ENCODE data around the gene RGMA.
"Not testable (repeated sequence)": the region's sequence is repeated elsewhere in the genome, so short reads cannot be mapped to it uniquely, and the experiment has no call there.

Gene RGMA

GRCh38 chr15:93066834-93067648 is 22.0 kb downstream of the RGMA start:
- FAIRE-seq = no peak
- no peak for DNase-seq (ENCODE audit: insufficient read length, low spot score)
- no peak for TF ChIP-seq POLR2A (IDR thresholded peaks at IDR 0.05; ENCODE audit: low read depth, low read length)

DNA sequence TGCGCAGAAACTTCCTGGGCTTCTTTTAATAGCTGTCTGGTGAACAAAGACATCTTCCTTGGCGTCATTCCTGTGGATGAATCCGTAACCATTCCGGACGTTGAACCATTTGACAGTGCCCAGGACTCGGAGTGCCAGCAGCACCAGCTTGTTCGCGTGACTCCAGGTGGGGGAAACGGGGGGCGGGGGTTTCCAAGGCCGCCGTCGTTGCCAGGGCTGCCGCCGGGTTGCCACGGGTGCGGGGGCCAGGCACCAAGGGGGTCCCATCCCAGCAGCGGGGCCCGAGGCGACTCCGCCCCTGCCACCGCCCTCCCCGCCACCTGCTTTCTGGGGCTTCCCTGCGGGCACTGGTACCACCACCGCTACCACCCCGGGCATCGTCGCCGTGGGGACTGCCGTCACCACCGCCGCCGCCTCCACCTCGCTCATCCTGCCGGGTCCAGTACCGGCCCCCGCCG is 22.8 kb downstream of the RGMA start:
- DNase-seq (ENCODE audit: insufficient read length, low spot score) = no peak
- no peak for TF ChIP-seq POLR2A (IDR thresholded peaks at IDR 0.05; ENCODE audit: low read depth, low read length)
- no peak for FAIRE-seq

DNA sequence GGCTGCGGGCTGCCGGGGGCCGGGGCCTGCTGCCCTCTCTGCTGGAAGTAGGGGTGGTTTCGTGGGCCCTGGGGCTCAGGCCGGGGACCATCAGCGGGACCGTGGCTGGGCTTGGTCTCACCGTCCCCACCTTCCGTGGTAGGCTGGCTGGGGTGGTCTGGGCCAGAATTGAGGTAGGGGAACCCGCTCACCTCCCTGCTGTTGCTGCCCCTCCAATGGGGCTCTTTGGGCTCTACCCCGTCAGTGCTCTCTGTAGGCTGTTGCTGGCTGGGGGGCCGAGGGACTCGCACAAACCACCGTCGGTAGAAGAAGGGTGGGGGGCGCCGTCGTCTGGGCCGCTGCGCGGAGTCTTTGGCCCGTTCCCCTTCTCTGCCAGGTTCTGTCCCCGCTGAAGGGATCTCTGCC is 23.4 kb downstream of the RGMA start:
- no peak for DNase-seq (ENCODE audit: insufficient read length, low spot score)
- FAIRE-seq = no peak

DNA sequence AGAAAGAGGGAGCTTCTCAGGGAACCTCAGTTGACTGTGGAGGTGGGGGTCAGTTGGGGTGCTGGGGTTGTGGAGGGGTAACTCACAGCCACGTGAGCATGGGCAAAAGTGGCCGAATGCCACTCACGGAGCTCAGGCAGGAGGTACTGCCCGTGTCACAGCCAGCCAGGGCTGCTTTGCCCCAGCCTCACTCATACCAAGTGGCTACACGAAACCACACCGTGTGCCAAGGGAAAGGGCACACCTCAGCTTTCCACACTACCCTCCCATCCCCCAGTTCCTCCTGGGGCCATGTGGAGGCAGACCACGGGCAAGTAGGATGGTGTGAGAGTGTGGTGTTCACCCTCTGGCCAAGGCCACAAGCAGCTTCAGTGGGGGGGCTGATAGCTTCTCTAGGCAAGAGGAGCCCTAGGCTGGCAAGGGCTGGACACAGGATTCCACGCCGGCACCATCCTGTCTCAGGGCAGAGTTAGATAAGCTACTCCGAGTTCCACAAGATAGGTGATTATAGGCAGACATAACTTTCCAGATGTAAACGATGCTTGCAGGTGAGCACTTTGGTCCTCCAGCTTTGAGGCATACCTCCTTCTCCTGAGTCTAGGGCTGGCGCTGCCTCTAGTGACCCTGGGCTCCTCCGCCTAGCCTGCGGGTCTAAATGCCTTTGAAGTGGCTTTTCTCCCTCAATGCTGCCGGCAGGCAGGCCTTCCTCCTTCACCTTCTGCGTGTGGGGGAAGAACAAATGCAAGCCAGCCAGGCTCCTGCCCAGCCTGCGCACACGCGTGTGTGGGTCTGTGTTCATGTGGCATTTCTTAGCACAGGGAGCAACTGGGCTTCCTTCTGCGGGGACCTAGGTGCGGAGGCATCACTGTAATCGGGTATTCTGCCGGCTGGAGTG is 25.0 kb downstream of the RGMA start:
- DNase-seq (ENCODE audit: insufficient read length, low spot score) (no peak), FAIRE-seq (no peak)
- no peak for TF ChIP-seq POLR2A (IDR thresholded peaks at IDR 0.05; ENCODE audit: low read depth, low read length)

More for the DNA sequence above, 23.4 kb downstream of the RGMA start:
- TF ChIP-seq POLR2A (IDR thresholded peaks at IDR 0.05; ENCODE audit: low read depth, low read length) = no peak

DNA sequence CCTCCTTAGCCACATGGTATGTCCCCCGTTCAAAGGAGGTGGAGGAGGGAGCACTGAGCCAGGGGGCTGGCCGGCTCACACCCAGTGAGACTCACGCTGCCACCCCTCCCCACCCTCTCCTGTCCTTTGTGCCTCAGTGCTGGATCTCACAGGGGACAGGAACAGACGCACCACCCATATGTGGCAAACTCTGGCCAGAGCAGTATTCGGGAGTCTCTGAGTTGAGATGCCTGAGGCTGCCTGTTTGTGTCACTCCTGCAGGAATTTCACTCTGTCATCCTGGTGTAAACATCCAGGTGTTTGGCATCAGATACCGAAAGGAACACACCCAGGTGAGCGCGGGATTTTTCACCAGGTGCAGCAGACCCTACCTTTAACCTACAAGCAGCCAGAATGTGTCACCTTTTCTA is 25.7 kb downstream of the RGMA start:
- FAIRE-seq = no peak
- no peak for DNase-seq (ENCODE audit: insufficient read length, low spot score)
- TF ChIP-seq POLR2A (IDR thresholded peaks at IDR 0.05; ENCODE audit: low read depth, low read length) = no peak

DNA sequence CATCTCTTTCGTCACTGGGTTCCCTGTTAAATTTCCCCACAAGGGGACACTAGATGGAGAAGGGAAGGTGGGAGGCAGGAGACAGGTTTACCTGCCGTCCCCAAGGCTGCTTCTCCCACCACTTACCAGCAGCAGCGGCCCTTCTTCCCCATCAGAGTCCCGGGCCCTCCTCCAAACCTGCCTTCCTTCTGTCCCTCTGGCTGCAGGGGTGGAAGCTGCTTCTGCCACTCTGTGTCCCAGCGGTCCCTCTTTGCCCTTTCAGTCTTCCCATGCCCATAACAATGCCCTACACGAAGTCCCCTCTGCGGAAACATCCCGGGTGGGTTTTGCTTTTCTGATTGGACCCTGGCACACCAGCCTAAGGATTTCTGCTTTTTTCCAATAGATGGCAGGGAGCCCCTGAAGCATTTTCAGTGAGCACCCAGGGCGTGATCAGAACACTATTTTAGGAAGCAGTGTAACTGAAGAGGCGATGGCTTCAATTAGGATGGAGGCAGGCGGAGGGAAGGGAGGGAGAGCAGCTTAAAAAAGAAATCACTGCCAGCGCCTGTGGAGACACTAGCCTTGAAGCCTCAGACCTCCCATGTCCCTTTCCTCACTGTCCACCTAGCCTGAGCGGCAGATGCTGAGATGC is 26.3 kb downstream of the RGMA start:
- FAIRE-seq; DNase-seq (ENCODE audit: insufficient read length, low spot score): not testable (repeated sequence)

DNA sequence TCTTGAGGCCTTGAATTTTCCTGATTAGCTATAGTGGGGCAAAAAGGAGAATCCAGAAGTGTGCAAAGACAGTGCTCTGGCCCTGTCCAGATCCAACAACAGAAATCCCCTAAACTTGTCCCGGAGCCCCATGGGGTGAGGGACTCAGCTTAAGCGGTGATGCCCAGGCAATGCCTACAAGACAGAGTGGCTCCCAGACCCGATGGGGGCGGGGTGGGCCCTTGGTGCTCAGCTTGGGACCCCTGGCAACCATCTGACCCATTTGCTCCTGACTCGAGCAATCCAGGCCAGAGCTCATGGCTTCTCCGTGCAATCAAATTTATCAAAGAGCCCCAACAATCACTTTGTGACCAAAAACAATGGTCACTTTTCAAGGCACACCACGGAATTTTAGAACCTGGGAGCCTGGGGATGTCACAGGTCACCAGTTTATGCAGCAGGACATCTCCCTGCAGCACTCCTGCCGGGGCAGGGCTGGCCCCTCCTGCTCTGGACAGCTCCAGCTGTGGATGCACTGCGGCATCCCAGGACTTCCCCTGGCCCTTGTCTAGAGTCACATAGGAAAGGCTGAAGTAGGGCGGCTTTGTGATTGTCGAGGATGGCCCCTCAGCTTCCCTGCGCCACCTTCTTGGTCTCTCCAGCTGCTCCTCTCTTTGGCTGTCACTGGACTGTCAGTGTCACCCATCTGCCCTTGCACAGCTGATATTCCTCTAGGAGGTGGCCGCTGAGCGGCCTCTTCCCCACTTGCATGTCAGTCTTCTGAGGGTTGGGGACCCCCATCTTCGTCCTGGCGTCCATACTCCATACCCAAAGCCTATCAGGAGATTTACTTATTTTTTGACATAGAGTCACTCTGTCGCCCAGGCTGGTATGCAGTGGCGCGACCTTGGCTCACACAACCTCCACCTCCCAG is 28.4 kb downstream of the RGMA start:
- DNase-seq (ENCODE audit: insufficient read length, low spot score) (no peak), FAIRE-seq (no peak)
- no peak for TF ChIP-seq POLR2A (IDR thresholded peaks at IDR 0.05; ENCODE audit: low read depth, low read length)

GRCh38 chr15:93059442-93059841 is 29.6 kb downstream of the RGMA start:
- TF ChIP-seq POLR2A (IDR thresholded peaks at IDR 0.05; ENCODE audit: low read depth, low read length) = no peak
- no peak for DNase-seq (ENCODE audit: insufficient read length, low spot score)
- FAIRE-seq = no peak

DNA sequence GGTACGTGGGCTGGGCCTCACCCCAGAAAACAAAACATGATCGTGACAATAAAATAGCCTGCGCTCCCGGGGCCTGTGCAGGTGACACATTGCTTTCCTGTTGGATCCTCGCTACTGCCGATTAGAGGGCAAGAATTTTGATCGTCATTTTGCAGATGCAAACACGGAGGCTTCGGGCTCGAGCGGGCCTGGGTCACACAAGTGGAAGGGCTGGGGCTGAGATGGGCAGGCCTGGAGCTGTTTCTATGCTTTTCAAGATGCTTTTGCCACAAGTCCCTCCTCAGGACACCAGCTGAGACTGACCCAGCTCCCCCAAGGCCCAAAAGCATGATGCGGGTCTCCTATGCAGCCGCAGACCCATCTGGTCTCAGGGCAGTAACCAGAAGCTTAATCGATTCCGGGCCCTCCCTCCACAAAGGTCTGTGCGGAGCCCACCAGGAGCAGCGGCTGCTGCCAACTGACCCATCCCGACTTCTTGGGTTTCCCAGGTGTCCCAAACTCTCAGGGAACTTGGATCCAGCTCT is 30.0 kb downstream of the RGMA start:
- FAIRE-seq (no peak), DNase-seq (ENCODE audit: insufficient read length, low spot score) (no peak)
- TF ChIP-seq POLR2A (IDR thresholded peaks at IDR 0.05; ENCODE audit: low read depth, low read length) = no peak

GRCh38 chr15:93058128-93058527 is 30.9 kb downstream of the RGMA start:
- no peak for FAIRE-seq
- no peak for TF ChIP-seq POLR2A (IDR thresholded peaks at IDR 0.05; ENCODE audit: low read depth, low read length)
- DNase-seq (ENCODE audit: insufficient read length, low spot score) = no peak

GRCh38 chr15:93057618-93058017 is 31.4 kb downstream of the RGMA start:
- TF ChIP-seq POLR2A (IDR thresholded peaks at IDR 0.05; ENCODE audit: low read depth, low read length) = no peak
- DNase-seq (ENCODE audit: insufficient read length, low spot score) (no peak), FAIRE-seq (no peak)

GRCh38 chr15:93056836-93057235 is 32.2 kb downstream of the RGMA start:
- DNase-seq (ENCODE audit: insufficient read length, low spot score) (no peak), FAIRE-seq (no peak)
- TF ChIP-seq POLR2A (IDR thresholded peaks at IDR 0.05; ENCODE audit: low read depth, low read length) = no peak

DNA sequence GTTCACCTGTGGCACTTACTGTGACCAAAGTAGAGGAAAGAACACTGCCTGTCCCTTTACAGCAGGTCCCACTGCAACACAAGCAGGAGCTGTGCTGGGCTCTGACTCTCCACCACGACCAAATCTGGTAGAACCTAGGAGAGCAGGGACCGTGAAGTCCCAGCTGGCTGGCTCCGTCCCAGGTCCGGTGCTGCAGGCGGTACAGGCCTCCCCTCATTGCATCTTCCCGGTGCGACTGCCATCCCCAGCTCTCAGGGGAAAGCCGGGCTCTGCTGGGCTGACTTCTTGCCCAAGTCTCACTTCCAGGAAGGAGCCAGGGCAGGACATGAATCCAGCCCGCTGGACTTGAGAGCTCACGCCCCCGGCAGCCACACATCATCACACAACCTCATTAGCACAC is 33.8 kb downstream of the RGMA start:
- no peak for TF ChIP-seq POLR2A (IDR thresholded peaks at IDR 0.05; ENCODE audit: low read depth, low read length)
- FAIRE-seq (no peak), DNase-seq (ENCODE audit: insufficient read length, low spot score) (no peak)
